Measurements from ENCODE around the gene LOXL4. TPM values are rescaled to one million over a fixed set of nuclear protein-coding genes. Genes with fewer than 3 reads are reported as not detected.

LOXL4 gene
- total RNA-seq, 1 experiment from 2014 or later, result 3.7 TPM

DNA sequence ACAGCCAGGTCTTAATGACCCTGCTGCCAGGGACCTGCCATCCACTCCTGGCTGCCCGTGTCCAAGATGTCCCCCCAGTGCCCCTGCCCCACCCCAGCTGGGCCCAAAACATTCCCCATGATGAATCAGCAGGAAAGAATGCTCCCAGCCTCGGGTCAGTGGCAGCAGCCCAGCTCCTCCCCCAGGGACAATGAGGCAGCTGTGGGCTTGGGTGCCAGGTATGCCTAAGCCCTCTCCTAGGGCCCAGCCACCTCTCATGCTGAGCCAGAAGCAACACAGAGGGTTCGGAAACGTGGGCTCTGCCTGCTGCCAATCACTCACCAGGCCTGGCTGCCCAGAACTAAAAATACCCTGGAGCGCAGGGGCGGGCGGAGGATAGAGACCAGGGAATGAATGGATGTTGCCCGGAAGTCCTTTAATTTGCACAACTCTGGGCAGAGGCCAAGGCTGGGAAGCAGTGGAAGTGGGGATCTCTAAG, 1.5 kb upstream of the LOXL4 start:
- DNase-seq, result peak; percentile 67 to 79
- Mint-ChIP-seq H3K9me3 (ENCODE audit: unreplicated experiment) (no peaks in the 10 kb centered on the region), H3K27ac (ENCODE audit: unreplicated experiment) (peak overlapping the region; percentile 77), H3K27me3 (ENCODE audit: insufficient read depth, unreplicated experiment) (no peaks in the 10 kb centered on the region), H3K36me3 (ENCODE audit: insufficient read depth, unreplicated experiment) (peaks cover 4% of the 10 kb centered on the region), H3K4me3 (ENCODE audit: unreplicated experiment) (peak overlapping the region; percentile 75), H3K4me1 (ENCODE audit: low read depth, unreplicated experiment) (peaks cover 33% of the 10 kb centered on the region)
- Histone ChIP-seq H3K27me3 (replicated peaks; ENCODE audit: control insufficient read depth, insufficient read depth, low read length) (no peaks in the 10 kb centered on the region), H3K36me3 (ENCODE audit: control insufficient read depth, insufficient read depth, low read length) (no peaks in the 10 kb centered on the region), H3K4me3 (ENCODE audit: low read depth, low read length) (no peak overlapping the region), H3K9me3 (no peaks in the 10 kb centered on the region), H3K4me1 (peaks cover 28% of the 10 kb centered on the region)
- CTCF ChIA-PET, result interaction anchor here (1.3 to 3.0 kb wide), 2 partner anchors 22 to 40 kb away, joined by 3 to 10 read pairs; no protein-coding TSS in a partner anchor
- intact Hi-C loops (cut with micrococcal nuclease; ENCODE audit: unreplicated experiment), result loop anchor here (1.0 to 10.0 kb wide), 2 partner anchors 9 to 145 kb away; partner anchors contain the start of gene PYROXD2
- POLR2A ChIA-PET, result no interaction called here
- BruUV-seq (replicated peaks), result no TSS peak
- TF ChIP-seq, protein P1, sequence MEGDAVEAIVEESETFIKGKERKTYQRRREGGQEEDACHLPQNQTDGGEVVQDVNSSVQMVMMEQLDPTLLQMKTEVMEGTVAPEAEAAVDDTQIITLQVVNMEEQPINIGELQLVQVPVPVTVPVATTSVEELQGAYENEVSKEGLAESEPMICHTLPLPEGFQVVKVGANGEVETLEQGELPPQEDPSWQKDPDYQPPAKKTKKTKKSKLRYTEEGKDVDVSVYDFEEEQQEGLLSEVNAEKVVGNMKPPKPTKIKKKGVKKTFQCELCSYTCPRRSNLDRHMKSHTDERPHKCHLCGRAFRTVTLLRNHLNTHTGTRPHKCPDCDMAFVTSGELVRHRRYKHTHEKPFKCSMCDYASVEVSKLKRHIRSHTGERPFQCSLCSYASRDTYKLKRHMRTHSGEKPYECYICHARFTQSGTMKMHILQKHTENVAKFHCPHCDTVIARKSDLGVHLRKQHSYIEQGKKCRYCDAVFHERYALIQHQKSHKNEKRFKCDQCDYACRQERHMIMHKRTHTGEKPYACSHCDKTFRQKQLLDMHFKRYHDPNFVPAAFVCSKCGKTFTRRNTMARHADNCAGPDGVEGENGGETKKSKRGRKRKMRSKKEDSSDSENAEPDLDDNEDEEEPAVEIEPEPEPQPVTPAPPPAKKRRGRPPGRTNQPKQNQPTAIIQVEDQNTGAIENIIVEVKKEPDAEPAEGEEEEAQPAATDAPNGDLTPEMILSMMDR (IDR thresholded peaks at IDR 0.05; ENCODE audit: insufficient read depth in 1 of 2, low read depth in 1 of 2, low read length in 1 of 2, severe bottlenecking in 1 of 2, unreplicated experiment in 1 of 2), result no peak

GRCh38 chr10:98268694-98269431, 869 bp upstream of the LOXL4 start:
- H3K9me3 ChIP-seq, result no peaks in the 10 kb centered on the region
- intact Hi-C loops (cut with micrococcal nuclease; ENCODE audit: unreplicated experiment), result loop anchor here (1.0 to 10.0 kb wide), 2 partner anchors 9 to 146 kb away; partner anchors contain the start of gene PYROXD2
- Mint-ChIP-seq H3K4me3 (ENCODE audit: unreplicated experiment) (peak overlapping the region; percentile 75), H3K9me3 (ENCODE audit: unreplicated experiment) (no peaks in the 10 kb centered on the region), H3K36me3 (ENCODE audit: insufficient read depth, unreplicated experiment) (peaks cover 4% of the 10 kb centered on the region), H3K27ac (ENCODE audit: unreplicated experiment) (peak overlapping the region; percentile 77), H3K4me1 (ENCODE audit: low read depth, unreplicated experiment) (peaks cover 31% of the 10 kb centered on the region), H3K27me3 (ENCODE audit: insufficient read depth, unreplicated experiment) (no peaks in the 10 kb centered on the region)
- H3K36me3 ChIP-seq (ENCODE audit: control insufficient read depth, insufficient read depth, low read length), result no peaks in the 10 kb centered on the region
- no peaks in the 10 kb centered on the region for H3K27me3 ChIP-seq (replicated peaks; ENCODE audit: control insufficient read depth, insufficient read depth, low read length)
- H3K4me3 ChIP-seq (ENCODE audit: low read depth, low read length), result peak overlapping the region; percentile 51
- ChIA-PET CTCF (interaction anchor here (1.3 to 3.0 kb wide), 2 partner anchors 22 to 41 kb away, joined by 3 to 10 read pairs; no protein-coding TSS in a partner anchor), POLR2A (no interaction called here)
- TF ChIP-seq, protein P1 (IDR thresholded peaks at IDR 0.05; ENCODE audit: insufficient read depth in 1 of 2, low read depth in 1 of 2, low read length in 1 of 2, severe bottlenecking in 1 of 2, unreplicated experiment in 1 of 2), result no peak
- DNase-seq, result no peak
- peaks cover 28% of the 10 kb centered on the region for H3K4me1 ChIP-seq
- no TSS peak for BruUV-seq (replicated peaks)

DNA sequence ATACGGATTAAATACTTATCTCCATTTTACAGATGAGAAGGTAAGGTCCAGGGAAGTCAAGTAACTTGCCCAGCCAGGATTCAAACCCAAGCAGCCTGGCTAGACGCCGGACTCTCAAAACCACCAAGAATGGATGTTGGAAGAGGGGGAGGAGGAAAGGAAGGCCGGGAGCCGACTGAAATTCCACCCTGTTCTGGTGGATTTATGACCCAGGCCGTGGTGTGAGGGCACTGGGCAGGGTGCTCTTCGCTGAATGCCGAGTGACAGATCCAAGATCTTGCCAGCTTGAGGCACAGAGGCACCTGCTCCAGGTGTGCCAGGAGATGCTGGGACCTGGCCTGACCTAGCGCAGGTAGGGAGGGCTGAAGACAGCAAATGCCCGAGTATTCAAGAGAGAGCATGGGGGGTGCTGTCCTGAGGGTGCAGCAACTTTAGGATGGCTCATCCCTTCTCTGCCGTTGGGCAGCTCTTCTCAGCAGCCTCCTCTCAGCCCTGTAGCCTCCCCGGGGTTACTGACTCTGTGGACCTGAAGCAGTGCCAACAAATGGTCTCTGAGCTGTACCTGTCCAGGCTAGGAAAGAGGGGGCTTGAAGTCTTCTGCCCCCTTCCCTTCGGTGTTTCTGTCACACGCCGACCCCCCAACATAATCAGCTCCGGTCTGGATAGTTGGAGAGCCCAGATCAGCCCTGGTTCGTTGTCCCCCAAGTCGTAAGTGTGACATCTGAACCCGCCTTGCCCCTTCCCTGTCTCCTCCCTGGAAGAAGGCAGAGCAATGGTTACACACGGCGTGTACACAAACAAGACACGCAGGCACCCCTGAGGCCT, 713 bp downstream of the LOXL4 start:
- Histone ChIP-seq H3K36me3 (ENCODE audit: control insufficient read depth, insufficient read depth, low read length) (no peaks in the 10 kb centered on the region), H3K4me3 (ENCODE audit: low read depth, low read length) (peak overlapping the region; percentile 33), H3K9me3 (no peaks in the 10 kb centered on the region), H3K27me3 (replicated peaks; ENCODE audit: control insufficient read depth, insufficient read depth, low read length) (no peaks in the 10 kb centered on the region), H3K4me1 (peaks cover 28% of the 10 kb centered on the region)
- peak overlapping the region; percentile 81 for H3K27ac Mint-ChIP-seq (ENCODE audit: unreplicated experiment)
- no peak for DNase-seq
- peaks cover 4% of the 10 kb centered on the region for H3K36me3 Mint-ChIP-seq (ENCODE audit: insufficient read depth, unreplicated experiment)
- no peaks in the 10 kb centered on the region for H3K27me3 Mint-ChIP-seq (ENCODE audit: insufficient read depth, unreplicated experiment)
- POLR2A ChIA-PET, result no interaction called here
- TF ChIP-seq, protein P1 (IDR thresholded peaks at IDR 0.05; ENCODE audit: insufficient read depth in 1 of 2, low read depth in 1 of 2, low read length in 1 of 2, severe bottlenecking in 1 of 2, unreplicated experiment in 1 of 2), result no peak
- H3K4me3 Mint-ChIP-seq (ENCODE audit: unreplicated experiment), result peak overlapping the region; percentile 75
- peaks cover 24% of the 10 kb centered on the region for H3K4me1 Mint-ChIP-seq (ENCODE audit: low read depth, unreplicated experiment)
- intact Hi-C loops (cut with micrococcal nuclease; ENCODE audit: unreplicated experiment), result loop anchor here (10.0 kb wide), 1 partner anchor 148 kb away; the partner anchor contains the start of gene PYROXD2
- no peaks in the 10 kb centered on the region for H3K9me3 Mint-ChIP-seq (ENCODE audit: unreplicated experiment)
- BruUV-seq (replicated peaks), result no TSS peak
- CTCF ChIA-PET, result interaction anchor here (3.0 kb wide), 1 partner anchor 42 kb away, joined by 10 read pairs; no protein-coding TSS in a partner anchor
